Progenitor cell of endocrine pancreas (in vitro differentiated cells): ENCODE measurements around the gene PNPLA3. TPM values are rescaled to one million over a fixed set of nuclear protein-coding genes. Genes with fewer than 3 reads are reported as not detected.

Experiments
- DNase-seq: peaks from one replicate; pipeline ENCODE4 v3.0.0; 2021; ENCODE audit warnings: low spot score; ENCODE audit not compliant: unreplicated experiment
- H3K27ac Mint-ChIP-seq: 2 replicates; pipeline ENCODE4 v1.8.0; 2021; ENCODE audit warnings: mild to moderate bottlenecking, moderate library complexity, mixed read lengths
- H3K27me3 Mint-ChIP-seq: 2 replicates; pipeline ENCODE4 v1.8.0; 2021; ENCODE audit warnings: mixed read lengths
- H3K36me3 Mint-ChIP-seq: 2 replicates; pipeline ENCODE4 v1.8.0; 2022; ENCODE audit warnings: mixed read lengths; ENCODE audit not compliant: insufficient read depth
- H3K4me1 Mint-ChIP-seq: 2 replicates; pipeline ENCODE4 v1.8.0; 2021; ENCODE audit warnings: low read depth, mixed read lengths
- H3K4me3 Mint-ChIP-seq: 2 replicates; pipeline ENCODE4 v1.8.0; 2021; ENCODE audit warnings: low read depth, mild to moderate bottlenecking, moderate library complexity, mixed read lengths
- H3K9me3 Mint-ChIP-seq: 2 replicates; pipeline ENCODE4 v1.8.0; 2021; ENCODE audit warnings: low read depth, mixed read lengths
- CTCF ChIP-seq: fragments of 200-600 bp; sonication (generic); IDR thresholded peaks from one replicate; pipeline ENCODE4 v1.5.0; 2021; ENCODE audit warnings: antibody characterized with exemption, mild to moderate bottlenecking; ENCODE audit not compliant: unreplicated experiment
- total RNA-seq: library from RNA; stranded (reverse); gene quantifications from 2 replicates; pipeline ENCODE4 v1.2.1, GENCODE V29; 2021

The PNPLA3 gene
- total RNA-seq, 1 donor from 2014 or later: 11.4 TPM

GRCh38 chr22:43909708-43910107 is 13.9 kb upstream of the PNPLA3 start:
- Mint-ChIP-seq H3K27ac (no peak overlapping the region), H3K4me1 (no peaks in the 10 kb centered on the region), H3K27me3 (peaks cover 51% of the 10 kb centered on the region), H3K4me3 (no peak overlapping the region), H3K9me3 (no peaks in the 10 kb centered on the region), H3K36me3 (no peaks in the 10 kb centered on the region)
- DNase-seq: no peak
- no peak for TF ChIP-seq CTCF

- Mint-ChIP-seq H3K27me3 (peaks cover 51% of the 10 kb centered on the region), H3K9me3 (no peaks in the 10 kb centered on the region), H3K4me1 (no peaks in the 10 kb centered on the region), H3K27ac (no peak overlapping the region), H3K4me3 (no peak overlapping the region), H3K36me3 (no peaks in the 10 kb centered on the region)
- DNase-seq: no peak
- TF ChIP-seq CTCF: no peak
Measured at GRCh38 chr22:43910178-43910695, 13.4 kb upstream of the PNPLA3 start.

GRCh38 chr22:43911351-43911750 is 12.3 kb upstream of the PNPLA3 start:
- DNase-seq: no peak
- H3K36me3 Mint-ChIP-seq: no peaks in the 10 kb centered on the region
- no peaks in the 10 kb centered on the region for H3K9me3 Mint-ChIP-seq
- H3K27me3 Mint-ChIP-seq: peaks cover 51% of the 10 kb centered on the region
- H3K4me3 Mint-ChIP-seq: no peak overlapping the region
- H3K27ac Mint-ChIP-seq: no peak overlapping the region
- H3K4me1 Mint-ChIP-seq: no peaks in the 10 kb centered on the region
- no peak for TF ChIP-seq CTCF

GRCh38 chr22:43917521-43917920 is 6.1 kb upstream of the PNPLA3 start:
- Mint-ChIP-seq H3K9me3 (no peaks in the 10 kb centered on the region), H3K36me3 (no peaks in the 10 kb centered on the region), H3K4me3 (no peak overlapping the region), H3K4me1 (no peaks in the 10 kb centered on the region), H3K27me3 (peaks cover 30% of the 10 kb centered on the region), H3K27ac (no peak overlapping the region)
- TF ChIP-seq CTCF: no peak
- no peak for DNase-seq

GRCh38 chr22:43919106-43919973 is 4.3 kb upstream of the PNPLA3 start:
- no peak for TF ChIP-seq CTCF
- no peaks in the 10 kb centered on the region for H3K9me3 Mint-ChIP-seq
- no peaks in the 10 kb centered on the region for H3K36me3 Mint-ChIP-seq
- H3K4me3 Mint-ChIP-seq: no peak overlapping the region
- peaks cover 3% of the 10 kb centered on the region for H3K4me1 Mint-ChIP-seq
- no peak for DNase-seq
- H3K27ac Mint-ChIP-seq: no peak overlapping the region
- peaks cover 23% of the 10 kb centered on the region for H3K27me3 Mint-ChIP-seq
